T-helper 2 cell treated with Interferon-gamma antibody and Interleukin-4, amounts not matched to agents 100 ng/mL and 5 ng/mL, for 36 hours (primary cell): ENCODE measurements around the gene FHL2. TPM values are rescaled to one million over a fixed set of nuclear protein-coding genes. Genes with fewer than 3 reads are reported as not detected.

ENCODE experiments used
- intact Hi-C: fragments of 100-400 bp; cut with micrococcal nuclease; formaldehyde crosslinking; loops from one replicate; pipeline ENCODE4 v1.15.1; 2023
- total RNA-seq: library from RNA; stranded (reverse); gene quantifications from 2 replicates; pipeline ENCODE4 v1.2.3, GENCODE V29; 2022

The FHL2 gene, protein sequence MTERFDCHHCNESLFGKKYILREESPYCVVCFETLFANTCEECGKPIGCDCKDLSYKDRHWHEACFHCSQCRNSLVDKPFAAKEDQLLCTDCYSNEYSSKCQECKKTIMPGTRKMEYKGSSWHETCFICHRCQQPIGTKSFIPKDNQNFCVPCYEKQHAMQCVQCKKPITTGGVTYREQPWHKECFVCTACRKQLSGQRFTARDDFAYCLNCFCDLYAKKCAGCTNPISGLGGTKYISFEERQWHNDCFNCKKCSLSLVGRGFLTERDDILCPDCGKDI
- total RNA-seq, result 6.1 and 6.5 TPM in 2 replicates

GRCh38 chr2:105398336-105399206 is at the start of gene FHL2:
TSS of gene FHL2 (minus strand) at chr2:105399051. CDS start at chr2:105386516, 12,535 bp downstream.
- intact Hi-C loops, result loop anchor here (5.0 kb wide), 1 partner anchor 61 kb away; the partner anchor contains the start of gene C2orf49

DNA sequence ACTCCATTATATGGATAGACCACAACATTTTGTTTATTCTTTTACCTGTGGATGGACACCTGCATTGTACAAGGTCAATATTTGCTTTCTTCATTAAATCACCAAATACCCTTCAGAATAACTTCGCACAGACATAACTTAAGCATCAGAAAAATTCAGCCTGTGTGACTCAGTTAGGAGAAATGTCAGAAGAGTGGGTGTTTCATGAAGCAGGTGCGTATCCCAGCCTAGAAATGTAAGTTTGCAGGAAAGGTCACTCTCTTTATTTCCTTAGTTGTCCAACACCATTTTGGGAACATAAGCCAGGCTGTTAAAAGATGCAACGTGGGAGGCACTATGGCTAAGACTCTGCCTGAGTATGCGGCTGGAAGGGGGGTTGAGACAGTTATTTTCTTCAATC is 48.6 kb upstream of the FHL2 start:
- intact Hi-C loops, result no loop called here

GRCh38 chr2:105446501-105446900 is 47.6 kb upstream of the FHL2 start:
- intact Hi-C loops, result no loop called here

DNA sequence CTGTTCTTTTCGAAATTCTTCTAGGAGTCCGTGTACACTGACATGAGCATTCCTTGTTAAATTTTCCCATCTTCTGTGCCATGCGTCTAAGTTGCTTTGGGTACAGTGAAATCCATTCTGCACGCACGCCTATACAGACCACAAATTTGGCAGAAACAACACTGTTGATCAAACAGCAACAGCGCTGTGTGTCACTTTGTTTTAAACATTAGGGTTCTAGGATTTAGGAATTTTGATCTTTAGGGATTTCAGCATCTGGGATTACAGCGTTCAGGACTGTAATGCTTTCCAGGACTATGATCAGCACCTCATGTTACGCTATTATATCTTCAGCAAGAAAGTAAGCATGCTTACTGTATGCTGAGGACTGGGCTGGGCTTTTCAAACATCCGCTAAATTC is 47.1 kb upstream of the FHL2 start:
- intact Hi-C loops, result no loop called here

GRCh38 chr2:105445498-105445897 is 46.6 kb upstream of the FHL2 start:
- intact Hi-C loops, result no loop called here

- intact Hi-C loops, result no loop called here
Observed at GRCh38 chr2:105443617-105444598, 45.1 kb upstream of the FHL2 start.

- intact Hi-C loops, result no loop called here
Observed at GRCh38 chr2:105442721-105443120, 43.9 kb upstream of the FHL2 start.

DNA sequence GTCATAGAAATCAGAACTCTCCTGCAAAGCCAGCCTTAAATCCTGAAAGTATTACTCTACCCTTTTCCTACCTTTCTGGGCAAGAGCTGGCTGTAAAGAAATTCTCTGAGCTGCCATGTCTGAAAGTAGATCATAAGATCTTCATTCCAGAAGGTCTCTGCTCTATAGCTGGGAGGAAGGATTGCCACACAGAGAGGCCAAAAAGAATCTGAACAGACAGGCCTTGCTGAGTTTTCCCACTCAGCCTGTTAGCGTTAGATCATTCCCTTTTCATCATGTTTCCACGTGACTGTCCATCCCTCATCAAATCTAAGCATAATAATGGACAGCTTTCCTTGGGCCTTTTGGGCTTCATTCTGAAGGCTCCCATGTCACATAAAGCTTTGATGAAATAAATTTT is 43.2 kb upstream of the FHL2 start:
- intact Hi-C loops, result no loop called here

GRCh38 chr2:105439141-105439540 is 40.3 kb upstream of the FHL2 start:
- intact Hi-C loops, result no loop called here

DNA sequence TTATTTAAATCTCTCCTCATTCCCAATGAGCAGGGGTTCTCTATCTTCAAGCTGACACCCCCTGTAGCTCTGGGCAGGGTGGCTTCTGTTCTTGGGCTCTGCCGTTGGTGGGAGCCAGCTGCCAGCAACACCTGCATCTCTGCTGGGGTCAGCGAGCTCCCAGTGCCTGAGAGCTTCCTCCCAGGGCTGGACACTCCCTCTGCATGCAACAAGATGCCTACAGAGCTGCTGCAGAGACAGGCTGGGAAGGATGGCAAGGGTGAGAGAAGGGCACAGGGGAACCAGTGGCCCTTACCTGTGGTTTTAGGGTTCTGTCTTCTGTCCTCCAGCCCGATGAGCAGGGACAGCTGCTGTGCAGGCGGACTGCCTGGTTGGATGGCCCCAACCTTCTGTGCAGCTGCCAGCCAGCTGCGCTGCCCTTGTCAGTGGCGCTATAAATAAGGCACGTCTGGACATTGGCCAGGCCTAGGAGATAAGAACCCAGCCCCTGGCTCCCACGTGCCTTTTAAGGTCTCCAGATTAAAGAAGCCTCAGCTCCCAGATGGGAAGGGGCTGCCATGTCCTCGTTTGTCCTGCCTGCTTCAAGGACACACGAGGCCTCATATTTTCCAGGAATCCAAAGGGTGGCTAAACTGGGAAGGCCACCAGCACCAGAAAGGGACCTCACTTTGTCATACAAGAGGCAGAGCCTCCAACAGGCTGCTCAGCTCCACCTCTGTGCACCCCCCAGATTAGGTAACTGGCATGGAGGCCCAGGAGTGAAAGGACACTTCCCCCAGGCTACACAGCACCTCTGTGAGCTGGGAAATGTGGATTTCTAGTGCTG is 39.5 kb upstream of the FHL2 start:
- intact Hi-C loops, result no loop called here

DNA sequence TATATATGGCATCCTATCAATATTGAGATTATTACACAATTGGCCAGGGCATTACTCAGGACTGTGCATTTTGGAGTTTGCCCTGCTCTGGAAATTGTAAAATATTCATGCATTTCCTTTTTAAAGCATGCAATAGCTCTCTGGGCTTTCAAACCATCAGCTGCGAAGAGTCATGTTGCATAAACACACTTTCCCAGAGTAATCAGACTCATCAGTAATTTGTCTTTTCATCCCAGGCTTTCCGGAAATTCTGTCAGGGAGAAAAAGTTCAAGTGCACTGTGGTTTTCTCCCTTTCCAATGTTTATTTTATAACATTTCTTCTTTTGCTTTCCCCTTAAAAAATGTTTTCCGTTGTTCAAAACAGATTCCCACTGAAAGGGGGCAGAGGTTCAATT is 38.9 kb upstream of the FHL2 start:
- intact Hi-C loops, result no loop called here

DNA sequence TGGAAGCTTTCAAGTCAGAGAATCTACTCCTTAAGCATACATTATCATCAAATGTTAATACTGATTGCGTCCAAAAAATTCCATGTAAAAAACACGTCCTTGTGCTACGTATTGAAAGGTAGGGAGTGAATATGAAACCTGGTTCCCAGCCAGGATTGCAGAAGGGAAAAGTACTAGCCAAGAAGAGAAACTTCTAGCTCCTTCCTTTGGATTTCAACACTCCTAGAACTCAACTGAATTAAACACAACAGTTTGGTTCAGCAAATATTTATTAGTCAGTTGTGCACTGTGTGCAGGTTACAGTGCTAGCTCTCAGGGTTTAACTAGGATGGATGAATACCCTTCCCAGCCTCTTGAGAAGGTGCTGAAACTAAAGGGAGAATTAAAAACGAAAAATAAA is 33.9 kb upstream of the FHL2 start:
- intact Hi-C loops, result no loop called here

GRCh38 chr2:105432044-105432399 is 33.2 kb upstream of the FHL2 start:
- intact Hi-C loops, result no loop called here

GRCh38 chr2:105431367-105432043 is 32.7 kb upstream of the FHL2 start:
- intact Hi-C loops, result no loop called here

DNA sequence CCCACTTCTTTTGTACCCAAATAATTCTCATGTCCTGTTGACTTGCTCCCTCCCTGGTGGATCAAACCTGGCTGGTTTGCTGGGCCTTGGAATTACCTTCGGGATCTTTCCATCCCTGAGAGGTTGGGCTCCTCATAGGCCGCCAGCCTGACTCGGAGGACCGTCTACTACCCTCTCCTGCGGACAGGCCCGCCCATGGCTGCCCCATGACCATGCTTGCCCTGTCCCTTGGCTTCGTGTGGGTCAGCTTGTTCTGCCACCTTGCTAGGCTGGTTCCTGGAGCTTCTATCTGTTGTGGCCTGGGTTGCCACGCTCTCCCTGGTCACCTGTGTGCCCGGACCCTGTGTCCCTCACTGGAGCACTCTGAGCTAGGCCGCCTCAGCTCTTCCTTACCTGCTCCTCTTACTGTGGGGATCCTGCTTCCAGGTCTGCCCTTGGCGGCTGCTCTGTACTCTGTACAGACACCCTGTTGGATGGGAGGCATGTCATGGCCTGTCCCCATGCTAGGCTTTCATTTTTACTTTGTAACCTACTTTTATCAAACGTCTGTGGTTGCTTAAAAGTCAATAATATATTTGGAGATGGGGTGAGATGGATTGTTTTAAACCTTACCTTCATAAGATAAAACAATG is 29.7 kb upstream of the FHL2 start:
- intact Hi-C loops, result no loop called here

- intact Hi-C loops, result no loop called here
Observed at GRCh38 chr2:105427485-105427884, 28.6 kb upstream of the FHL2 start.

GRCh38 chr2:105426626-105427292 is 27.9 kb upstream of the FHL2 start:
- intact Hi-C loops, result no loop called here

DNA sequence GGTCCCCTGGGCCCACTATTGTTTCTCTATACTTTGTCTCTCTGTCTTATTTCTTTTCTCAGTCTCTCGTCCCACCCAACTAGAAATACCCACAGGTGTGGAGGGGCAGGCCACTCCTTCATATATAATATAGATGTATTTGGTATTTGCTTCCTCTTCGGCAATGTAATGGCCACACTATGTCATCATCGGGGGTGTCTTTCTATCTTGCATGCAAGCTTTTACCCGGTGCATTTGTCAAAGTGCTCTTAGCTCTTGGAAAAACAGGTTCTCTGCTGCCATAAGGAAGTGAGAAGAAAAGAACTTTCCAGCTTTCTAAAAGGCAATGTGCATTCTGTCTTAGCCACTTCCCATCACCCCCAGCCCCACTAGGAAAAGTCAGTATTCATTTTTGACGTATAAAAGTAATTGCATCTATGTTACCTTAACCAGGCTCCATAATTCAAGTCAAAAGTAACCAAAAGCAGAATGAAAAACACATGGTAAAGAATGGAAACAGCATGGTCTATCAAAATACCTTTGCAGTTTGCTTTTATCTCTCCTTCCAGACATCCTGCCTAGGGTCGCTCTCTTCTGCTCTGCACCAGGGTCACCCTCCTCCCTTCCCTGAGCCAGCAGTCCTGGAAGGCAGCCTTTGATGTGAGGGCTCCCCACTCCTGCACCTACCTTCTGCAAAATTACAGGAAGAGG is 27.2 kb upstream of the FHL2 start:
- intact Hi-C loops, result no loop called here
